HG02884 (cell line): Measurements from ENCODE around the gene FAM167B.
"Not testable (repeated sequence)": the region's sequence is repeated elsewhere in the genome, so short reads cannot be mapped to it uniquely, and the experiment has no call there.

ENCODE experiments used
- ATAC-seq: cut with Tn5 transposase; IDR thresholded peaks from one replicate; pipeline ENCODE4 v1.9.1; 2021; ENCODE audit warnings: mild to moderate bottlenecking, moderate library complexity; ENCODE audit not compliant: unreplicated experiment

Gene FAM167B

DNA sequence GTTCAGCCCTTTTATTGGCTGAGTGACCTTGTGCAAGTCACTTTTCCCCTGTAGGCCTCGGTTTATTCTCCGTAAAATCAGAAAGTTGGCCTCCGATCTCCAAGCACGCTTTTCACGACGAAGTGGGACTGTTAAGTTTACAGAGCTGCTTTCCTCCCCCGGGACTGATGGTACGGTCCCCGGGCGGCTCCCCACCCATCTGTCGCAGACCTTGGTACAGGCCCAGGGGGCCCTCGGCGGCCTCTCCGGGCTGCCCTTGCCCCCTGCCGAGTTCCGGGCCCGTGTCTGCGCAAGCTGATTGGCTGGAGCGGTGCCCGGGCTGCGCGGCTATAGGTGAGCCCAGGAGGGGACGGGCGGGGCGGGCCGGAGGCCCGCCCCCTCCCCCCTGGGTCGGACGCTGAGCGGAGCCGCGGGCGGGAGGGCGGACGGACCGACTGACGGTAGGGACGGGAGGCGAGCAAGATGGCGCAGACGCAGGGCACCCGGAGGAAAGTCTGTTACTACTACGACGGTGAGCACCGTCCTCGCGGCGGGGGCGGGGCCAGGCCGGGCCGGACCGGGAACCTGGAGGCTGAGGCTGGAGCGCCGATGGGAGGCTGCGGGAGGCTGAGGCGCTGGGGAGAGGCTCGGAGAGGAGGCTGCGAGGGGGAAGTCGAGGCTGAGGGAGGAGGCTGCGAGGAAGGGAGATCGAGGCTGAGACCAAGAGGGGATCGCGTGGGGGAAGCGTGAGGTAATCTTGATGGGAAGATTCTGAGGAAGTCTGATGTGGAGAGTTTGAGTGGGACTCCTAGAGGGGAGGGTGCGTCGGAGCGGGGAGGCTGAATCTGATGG is 44.9 kb downstream of the FAM167B start, which contains the start of gene HDAC1:
Gene HDAC1, plus strand, starts transcription at position 376 of the 831 bp plus-strand sequence. Its CDS starts 87 bp downstream, at position 463.
- ATAC-seq: peak; percentile 94

DNA sequence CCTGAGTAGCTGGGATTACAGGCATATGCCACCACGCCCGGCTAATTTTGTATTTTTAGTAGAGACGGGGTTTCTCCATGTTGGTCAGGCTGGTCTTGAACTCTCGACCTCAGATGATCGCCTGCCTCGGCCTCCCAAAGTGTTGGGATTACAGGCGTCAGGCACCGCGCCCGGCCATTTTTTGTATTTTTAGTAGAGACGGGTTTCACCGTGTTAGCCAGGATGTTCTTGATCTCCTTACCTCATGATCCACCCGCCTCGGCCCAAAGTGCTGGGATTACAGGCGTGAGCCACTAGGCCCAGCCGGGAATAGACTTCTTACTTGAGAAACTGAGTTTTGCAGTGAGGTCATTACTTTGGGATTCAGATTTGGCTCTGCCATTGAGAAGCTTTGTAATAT is 51.2 kb downstream of the FAM167B start:
- ATAC-seq: not testable (repeated sequence)
